Measurements from ENCODE around the gene MYL5.

The MYL5 gene

GRCh38 chr4:681736-682451 lies 7.6 kb downstream of the MYL5 start (continued):
- no peak for TF ChIP-seq ZNF610 (tag by site-specific recombination; IDR thresholded peaks at IDR 0.05; ENCODE audit: borderline replicate concordance)
- TF ChIP-seq ZIC2 (tag by site-specific recombination; IDR thresholded peaks at IDR 0.05): peak; percentile 51
- no peak for TF ChIP-seq KLF17 (tag by site-specific recombination; IDR thresholded peaks at IDR 0.05)

- ChIA-PET POLR2A (no interaction called here), CTCF (interaction anchor here (0.6 kb wide), 1 partner anchor 56 kb away, joined by 3 read pairs; no protein-coding TSS in a partner anchor)
- Histone ChIP-seq H3K36me3 (ENCODE audit: control insufficient read depth in 2 of 2, insufficient read depth in 1 of 2, low read length in 2 of 2) (no peaks in the 10 kb centered on the region), H3K4me1 (ENCODE audit: control insufficient read depth, insufficient read depth, low read length) (no peaks in the 10 kb centered on the region; the same call in 1 of the 2 replicates), H3K27ac (ENCODE audit: extremely low read depth, low read depth, low read length) (no peak overlapping the region), H3K4me3 (ENCODE audit: low read depth, low read length) (no peak overlapping the region), H3K9me3 (ENCODE audit: control insufficient read depth, insufficient read depth, low read depth, low read length) (no peaks in the 10 kb centered on the region)
- TF ChIP-seq ZNF791 (tag by site-specific recombination; IDR thresholded peaks at IDR 0.05) (no peak), PRDM1 (tag by site-specific recombination; IDR thresholded peaks at IDR 0.05) (no peak), ZSCAN16 (tag by site-specific recombination; IDR thresholded peaks at IDR 0.05) (no peak), ZNF423 (tag by site-specific recombination; IDR thresholded peaks at IDR 0.05) (no peak), ZNF704 (tag by site-specific recombination; IDR thresholded peaks at IDR 0.05) (no peak), ZNF48 (tag by site-specific recombination; IDR thresholded peaks at IDR 0.05) (no peak), ZBTB44 (tag by site-specific recombination; IDR thresholded peaks at IDR 0.05) (no peak), ZNF792 (tag by site-specific recombination; IDR thresholded peaks at IDR 0.05) (no peak)
Measured at GRCh38 chr4:682490-683172, 8.3 kb downstream of the MYL5 start.

GRCh38 chr4:683247-683897 lies 9.0 kb downstream of the MYL5 start:
- Histone ChIP-seq H3K9me3 (ENCODE audit: control insufficient read depth, insufficient read depth, low read depth, low read length) (no peaks in the 10 kb centered on the region), H3K27ac (ENCODE audit: extremely low read depth, low read depth, low read length) (no peak overlapping the region), H3K36me3 (ENCODE audit: control insufficient read depth in 2 of 2, insufficient read depth in 1 of 2, low read length in 2 of 2) (no peaks in the 10 kb centered on the region), H3K4me1 (ENCODE audit: control insufficient read depth, insufficient read depth, low read length) (no peaks in the 10 kb centered on the region; the same call in 1 of the 2 replicates), H3K4me3 (ENCODE audit: low read depth, low read length) (no peak overlapping the region)
- POLR2A ChIA-PET: interaction anchor here (1.6 kb wide), 1 partner anchor 9 kb away, joined by 4 read pairs; the partner anchor contains the start of genes ATP5ME and MYL5
- CTCF ChIA-PET: interaction anchor here (0.6 to 1.9 kb wide), 7 partner anchors 8 to 45 kb away, joined by 3 to 6 read pairs (median 3); partner anchors contain the start of genes ATP5ME and MYL5
- no peak for TF ChIP-seq FEZF1 (tag by site-specific recombination; IDR thresholded peaks at IDR 0.05)
- TF ChIP-seq INSM2 (tag by site-specific recombination; IDR thresholded peaks at IDR 0.05): no peak
- no peak for TF ChIP-seq ZNF239 (tag by site-specific recombination; IDR thresholded peaks at IDR 0.05)
- no peak for TF ChIP-seq ZBTB10 (tag by site-specific recombination; IDR thresholded peaks at IDR 0.05)
- no peak for TF ChIP-seq MYNN (tag by site-specific recombination; IDR thresholded peaks at IDR 0.05; ENCODE audit: borderline replicate concordance)
- TF ChIP-seq ZNF48 (tag by site-specific recombination; IDR thresholded peaks at IDR 0.05): no peak
- TF ChIP-seq ZBTB11 (tag by site-specific recombination; conservative IDR thresholded peaks at IDR 0.05; ENCODE audit: low read depth): no peak
- no peak for TF ChIP-seq YY2 (tag by site-specific recombination; IDR thresholded peaks at IDR 0.05)

Measured in HEK293 (cell line).